ENCODE data around the gene TTR. TPM values are rescaled to one million over a fixed set of nuclear protein-coding genes. Genes with fewer than 3 reads are reported as not detected.

Gene TTR
- total and polyA plus RNA-seq, 2 of the 13 experiments (the other 11 are each of a cell fraction or from before 2014, with no cell fraction given): 91.3 to 496 TPM

GRCh38 chr18:31596081-31596872 is 4.6 kb downstream of the TTR start (continued):
- TF ChIP-seq ZSCAN5A (CRISPR knock-in tag; IDR thresholded peaks at IDR 0.05; ENCODE audit: borderline replicate concordance) (no peak), TCF7 (IDR thresholded peaks at IDR 0.05; ENCODE audit: low read depth) (no peak), POLR2AphosphoS5 (IDR thresholded peaks at IDR 0.05; ENCODE audit: low read depth, low read length) (no peak), EP300 (IDR thresholded peaks at IDR 0.05; ENCODE audit: low read depth in 2 of 2, low read length in 2 of 2) (peak in 1 of 2 experiments; percentile 50; a peak in 2 of 4 replicates), EP300 (CRISPR knock-in tag; IDR thresholded peaks at IDR 0.05; ENCODE audit: borderline replicate concordance) (no peak), RFX3 (CRISPR knock-in tag; IDR thresholded peaks at IDR 0.05) (peak; percentile 16; the same call in 1 of the 2 replicates), TBP (CRISPR knock-in tag; IDR thresholded peaks at IDR 0.05) (no peak), ZNF781 (CRISPR knock-in tag; IDR thresholded peaks at IDR 0.05; ENCODE audit: borderline replicate concordance, not compliant biosample characterization) (no peak), GATAD2A (CRISPR knock-in tag; IDR thresholded peaks at IDR 0.05) (0 out of 2 replicates have a peak, but pooled peaks have one; percentile 21), FOXA1 (IDR thresholded peaks at IDR 0.05) (no peak), FOXA1 (CRISPR knock-in tag; IDR thresholded peaks at IDR 0.05) (peak; percentile 52), CAMTA2 (CRISPR knock-in tag; IDR thresholded peaks at IDR 0.05; ENCODE audit: borderline replicate concordance) (no peak), ELF3 (CRISPR knock-in tag; IDR thresholded peaks at IDR 0.05) (peak; percentile 10; the same call in 1 of the 2 replicates), ZNF687 (CRISPR knock-in tag; IDR thresholded peaks at IDR 0.05) (peak; percentile 29; the same call in 1 of the 2 replicates), TEAD2 (CRISPR knock-in tag; IDR thresholded peaks at IDR 0.05) (no peak), ZNF160 (CRISPR knock-in tag; IDR thresholded peaks at IDR 0.05) (no peak), NCOA2 (CRISPR knock-in tag; IDR thresholded peaks at IDR 0.05) (0 out of 2 replicates have a peak, but pooled peaks have one; percentile 8), GMEB2 (CRISPR knock-in tag; IDR thresholded peaks at IDR 0.05; ENCODE audit: low read depth) (no peak), ZNF3 (CRISPR knock-in tag; IDR thresholded peaks at IDR 0.05) (peak; percentile 91), FOXK1 (CRISPR knock-in tag; IDR thresholded peaks at IDR 0.05; ENCODE audit: borderline replicate concordance, low read depth) (no peak), ARNT (IDR thresholded peaks at IDR 0.05) (no peak), SRY (CRISPR knock-in tag; IDR thresholded peaks at IDR 0.05) (no peak), SOX13 (IDR thresholded peaks at IDR 0.05) (no peak), SOX13 (CRISPR knock-in tag; conservative IDR thresholded peaks at IDR 0.05 in 1 of 2, IDR thresholded peaks at IDR 0.05 in 1 of 2) (peak in 1 of 2 experiments; percentile 26; a peak in 1 of 4 replicates), SNAI1 (CRISPR knock-in tag; IDR thresholded peaks at IDR 0.05; ENCODE audit: borderline replicate concordance) (no peak)

Data from HepG2 (cell line).